H1 (cell line): Measurements from ENCODE around the gene LRRC23. TPM values are rescaled to one million over a fixed set of nuclear protein-coding genes. Genes with fewer than 3 reads are reported as not detected.

Experiments used
- CTCF ChIA-PET: fragments of 300-600 bp; sonication (Branson Sonifier 250); formaldehyde crosslinking; loops from one replicate; lab custom pipeline; 2021; ENCODE audit not compliant: partially characterized antibody; lab: Charles Lee
- POLR2A ChIA-PET: fragments of 300-600 bp; sonication (Branson Sonifier 250); formaldehyde crosslinking; loops from one replicate; lab custom pipeline; 2021; ENCODE audit warnings: inconsistent platforms; ENCODE audit not compliant: partially characterized antibody; lab: Charles Lee
- DNase-seq, 2 experiments: peaks; one replicate each; pipeline versions ENCODE4 v3.0.0 to v3.0.0-alpha.2; 2010 to 2022; ENCODE audit warnings: low spot score in 2 of 2, low read depth in 1 of 2, mixed read lengths in 1 of 2
- FAIRE-seq: peaks from 2 replicates; lab custom pipeline; 2011; peaks lifted over from hg19 to GRCh38; lab: Jason Lieb, UNC
- H2AFZ ChIP-seq: 2 replicates; pipeline ENCODE4 v1.8.1; 2012; ENCODE audit warnings: low read length, inconsistent platforms
- H2AK5ac ChIP-seq: 2 replicates; pipeline ENCODE4 v1.6.1; 2013; ENCODE audit warnings: low read depth, low read length
- H2BK120ac ChIP-seq: replicated peaks from 2 replicates; pipeline ENCODE3; 2013; ENCODE audit warnings: low read depth, low read length, inconsistent platforms
- H2BK12ac ChIP-seq: 2 replicates; pipeline ENCODE4 v1.6.1; 2013; ENCODE audit warnings: low read depth, low read length
- H2BK15ac ChIP-seq: 2 replicates; pipeline ENCODE4 v1.6.1; 2013; ENCODE audit warnings: low read length
- H2BK20ac ChIP-seq: 2 replicates; pipeline ENCODE4 v1.6.1; 2013; ENCODE audit warnings: low read length
- H2BK5ac ChIP-seq: 2 replicates; pipeline ENCODE4 v1.6.1; 2013; ENCODE audit warnings: low read depth, low read length
- H3K14ac ChIP-seq: 2 replicates; pipeline ENCODE4 v1.6.1; 2013; ENCODE audit warnings: inconsistent platforms; ENCODE audit not compliant: insufficient read length
- H3K18ac ChIP-seq: 2 replicates; pipeline ENCODE4 v1.6.1; 2013; ENCODE audit warnings: low read length; ENCODE audit errors: extremely low read depth
- H3K23ac ChIP-seq: 2 replicates; pipeline ENCODE4 v1.6.1; 2013; ENCODE audit warnings: inconsistent platforms; ENCODE audit not compliant: insufficient read length
- H3K23me2 ChIP-seq: 2 replicates; pipeline ENCODE4 v1.6.1; 2013; ENCODE audit warnings: low read depth, low read length
- H3K27ac ChIP-seq: 2 replicates; pipeline ENCODE4 v1.6.1; 2011; ENCODE audit warnings: low read depth, low read length, inconsistent platforms
- H3K27me3 ChIP-seq, 4 experiments: replicated peaks in 1 of 4; 1 replicate in 1 of 4; 2 replicates in 3 of 4; pipeline versions ENCODE4 v1.6.1 to v1.8.1; 2011 to 2013; ENCODE audit warnings: low read length in 3 of 4, mild to moderate bottlenecking in 3 of 4, inconsistent platforms in 2 of 4, mixed read lengths in 2 of 4, moderate library complexity in 1 of 4; ENCODE audit not compliant: control insufficient read depth in 3 of 4, insufficient read depth in 3 of 4; ENCODE audit errors: extremely low read depth in 1 of 4
- H3K36me3 ChIP-seq, 4 experiments: 2 replicates each; pipeline versions ENCODE4 v1.6.1 to v1.8.1; 2011 to 2013; ENCODE audit warnings: mild to moderate bottlenecking in 4 of 4, low read length in 3 of 4, moderate library complexity in 2 of 4, control low read depth in 1 of 4, inconsistent platforms in 1 of 4; ENCODE audit not compliant: insufficient read depth in 4 of 4, control insufficient read depth in 2 of 4
- H3K4ac ChIP-seq: replicated peaks from 2 replicates; pipeline ENCODE3; 2013; ENCODE audit warnings: low read length, low read depth, mixed read lengths, inconsistent platforms; ENCODE audit not compliant: insufficient read length
- H3K4me1 ChIP-seq, 4 experiments: replicated peaks in 1 of 4; 1 replicate in 1 of 4; 2 replicates in 3 of 4; pipeline versions ENCODE4 v1.6.1 to v1.8.1; 2011 to 2013; ENCODE audit warnings: low read length in 3 of 4, inconsistent platforms in 2 of 4, mixed read lengths in 1 of 4; ENCODE audit not compliant: insufficient read depth in 4 of 4, control insufficient read depth in 3 of 4
- H3K4me2 ChIP-seq, 2 experiments: 2 replicates each; pipeline versions ENCODE4 v1.6.1 to v1.8.1; 2011 to 2013; ENCODE audit warnings: low read depth in 2 of 2, low read length in 2 of 2, control low read depth in 1 of 2, inconsistent platforms in 1 of 2, mild to moderate bottlenecking in 1 of 2; ENCODE audit not compliant: insufficient read depth in 1 of 2
- H3K4me3 ChIP-seq, 4 experiments: fragments of 200-600, 300-600 bp in 1 of 4; sonication (generic), shearing (Covaris generic), sonication (Bioruptor Twin) in 1 of 4; 2 replicates each; pipeline versions ENCODE4 v1.5.1 to v1.8.1; 2011 to 2016; ENCODE audit warnings: low read length in 4 of 4, low read depth in 3 of 4, control low read depth in 2 of 4, inconsistent platforms in 2 of 4, mild to moderate bottlenecking in 2 of 4, mixed read lengths in 1 of 4, moderate library complexity in 1 of 4; ENCODE audit not compliant: insufficient read depth in 2 of 4; ENCODE audit errors: extremely low read depth in 1 of 4
- H3K56ac ChIP-seq: replicated peaks from 2 replicates; pipeline ENCODE3; 2013; ENCODE audit warnings: low read depth, mild to moderate bottlenecking, mixed read lengths, low read length, inconsistent platforms; ENCODE audit not compliant: insufficient read length
- H3K79me1 ChIP-seq: 2 replicates; pipeline ENCODE4 v1.6.1; 2013; ENCODE audit warnings: low read depth, low read length, control low read depth
- H3K79me2 ChIP-seq, 2 experiments: 2 replicates each; pipeline versions ENCODE4 v1.6.1 to v1.8.1; 2012 to 2013; ENCODE audit warnings: low read length in 2 of 2, mild to moderate bottlenecking in 2 of 2, inconsistent platforms in 1 of 2; ENCODE audit not compliant: insufficient read depth in 2 of 2, control insufficient read depth in 1 of 2
- H3K9ac ChIP-seq, 4 experiments: replicated peaks in 1 of 4; 1 replicate in 1 of 4; 2 replicates in 3 of 4; pipeline versions ENCODE4 v1.6.1 to v1.8.1; 2011 to 2013; ENCODE audit warnings: low read depth in 3 of 4, low read length in 3 of 4, control low read depth in 2 of 4, mild to moderate bottlenecking in 2 of 4, moderate library complexity in 2 of 4, inconsistent platforms in 1 of 4; ENCODE audit errors: extremely low read depth in 1 of 4
- H3K9me3 ChIP-seq, 2 experiments: 2 replicates each; pipeline versions ENCODE4 v1.6.1 to v1.8.1; 2012 to 2013; ENCODE audit warnings: mild to moderate bottlenecking in 2 of 2, moderate library complexity in 2 of 2, control low read depth in 1 of 2, inconsistent platforms in 1 of 2, low read depth in 1 of 2, low read length in 1 of 2, mixed read lengths in 1 of 2; ENCODE audit not compliant: insufficient read depth in 2 of 2
- H4K20me1 ChIP-seq, 2 experiments: replicated peaks in 1 of 2; 2 replicates each; pipeline versions ENCODE3 to v1.8.1; 2011 to 2013; ENCODE audit warnings: inconsistent platforms in 2 of 2, low read length in 2 of 2, mild to moderate bottlenecking in 1 of 2; ENCODE audit not compliant: insufficient read depth in 2 of 2, control insufficient read depth in 1 of 2
- H4K5ac ChIP-seq: 2 replicates; pipeline ENCODE4 v1.6.1; 2013; ENCODE audit warnings: low read length, low read depth, mixed read lengths, inconsistent platforms; ENCODE audit not compliant: insufficient read length
- H4K8ac ChIP-seq: 2 replicates; pipeline ENCODE4 v1.8.0; 2013; ENCODE audit warnings: mild to moderate bottlenecking, moderate library complexity, low read length, inconsistent platforms; ENCODE audit not compliant: insufficient read depth; ENCODE audit errors: extremely low read depth
- H4K91ac ChIP-seq: replicated peaks from 2 replicates; pipeline ENCODE3; 2013; ENCODE audit warnings: low read length, mixed read lengths, inconsistent platforms; ENCODE audit not compliant: insufficient read length
- WGBS, 2 experiments: shearing (Covaris generic) in 1 of 2; methylation state at CpG; one replicate each; pipeline versions ENCODE4 v1.1.6 to v1.1.7; 2013 to 2015; ENCODE audit warnings: low lambda C conversion rate in 2 of 2, mixed read lengths in 2 of 2, inconsistent platforms in 1 of 2, low coverage in 1 of 2, missing lambda C conversion rate in 1 of 2; ENCODE audit not compliant: insufficient replicate concordance in 2 of 2, insufficient coverage in 1 of 2, insufficient read length in 1 of 2; ENCODE audit errors: extremely low coverage in 1 of 2, missing lambda C conversion rate in 1 of 2; 5-methylcytosine and 5-hydroxymethylcytosine counted together
- polyA plus RNA-seq, 7 experiments: library from polyadenylated mRNA; depleted of rRNA in 3 of 7; stranded (reverse) in 5 of 7; unstranded in 2 of 7; fragments of >200 nt in 5 of 7; fragments of 200-250 nt in 2 of 7; gene quantifications; 1 replicate in 5 of 7; 2 replicates in 1 of 7; 4 replicates in 1 of 7; pipeline versions ENCODE4 v1.2.1 to v1.2.3, GENCODE V29; 2011 to 2013; ENCODE audit warnings: missing spikeins in 2 of 7, mixed read lengths in 2 of 7
- total RNA-seq: library from RNA; stranded (reverse); fragmentation: NEBNext Ultra II Directional; extraction: Animal tissue kit (Norgen Biotek cat#: 25700); gene quantifications from 2 replicates; pipeline ENCODE4 v1.2.1, GENCODE V29; 2021
- TF ChIP-seq, protein P1 (sequence below): IDR thresholded peaks from 2 replicates; pipeline ENCODE4 v1.6.1; 2011; ENCODE audit warnings: low read depth, mild to moderate bottlenecking, low read length; ENCODE audit not compliant: insufficient read depth

Gene LRRC23
- total and polyA plus RNA-seq, 2 of the 8 experiments (the other 6 are each of a cell fraction or from before 2014, with no cell fraction given): 2.5 to 3.6 TPM

DNA sequence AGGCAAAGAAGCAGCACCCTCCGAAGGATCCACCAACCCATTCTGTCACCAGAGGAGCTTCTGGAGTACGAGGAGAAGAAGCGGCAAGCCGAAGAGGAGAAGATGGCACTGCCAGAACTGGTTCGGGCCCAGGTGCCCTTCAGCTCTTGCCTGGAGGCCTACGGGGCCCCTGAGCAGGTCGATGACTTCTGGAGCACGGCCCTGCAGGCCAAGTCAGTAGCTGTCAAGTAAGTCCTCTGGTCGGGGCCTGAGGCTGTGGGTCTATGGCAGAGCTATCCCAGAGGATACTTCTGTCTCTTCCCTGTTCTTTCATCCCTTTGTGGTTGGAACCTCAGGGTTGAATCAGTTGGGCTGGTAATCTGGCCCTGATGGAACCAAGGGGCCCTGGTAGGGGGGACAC, 43.2 kb upstream of the LRRC23 start:
- WGBS, 2 experiments: 87% methylated on average over 9 of the region's 9 CpGs; no CpG with 5 or more reads in 1 of the 2 experiments
- Histone ChIP-seq H3K79me1 (no peaks in the 10 kb centered on the region; the same call in 1 of the 2 replicates), H4K91ac (no peak overlapping the region), H3K9ac (no peak overlapping the region), H3K14ac (no peak overlapping the region), H3K9me3 (no peaks in the 10 kb centered on the region), H3K56ac (no peak overlapping the region), H3K4me1 (peaks cover 2 to 10% (median 6%) of the 10 kb centered on the region in 4 experiments; a peak in 6 of 7 replicates), H2BK20ac (no peak overlapping the region), H3K27ac (no peak overlapping the region), H3K18ac (no peak overlapping the region), H2BK15ac (no peak overlapping the region), H2AFZ (no peak overlapping the region), H2BK12ac (no peak overlapping the region), H3K4me2 (no peak overlapping the region), H3K4ac (no peak overlapping the region), H2BK120ac (no peak overlapping the region), H3K36me3 (peaks cover 28 to 74% (median 66%) of the 10 kb centered on the region in 4 experiments), H3K27me3 (no peaks in the 10 kb centered on the region), H3K4me3 (no peak overlapping the region), H3K23me2 (no peaks in the 10 kb centered on the region), H4K5ac (no peak overlapping the region), H3K23ac (no peak overlapping the region), H3K79me2 (no peaks in the 10 kb centered on the region), H2AK5ac (no peak overlapping the region), H4K20me1 (peaks cover 0 to 2% of the 10 kb centered on the region in 2 experiments), H4K8ac (no peak overlapping the region), H2BK5ac (no peak overlapping the region)
- FAIRE-seq (no peak), DNase-seq (no peak)
- TF ChIP-seq, protein P1, sequence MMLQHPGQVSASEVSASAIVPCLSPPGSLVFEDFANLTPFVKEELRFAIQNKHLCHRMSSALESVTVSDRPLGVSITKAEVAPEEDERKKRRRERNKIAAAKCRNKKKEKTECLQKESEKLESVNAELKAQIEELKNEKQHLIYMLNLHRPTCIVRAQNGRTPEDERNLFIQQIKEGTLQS: no peak
- ChIA-PET POLR2A (interaction anchor here (0.7 to 18.9 kb wide), 4 partner anchors 7 to 82 kb away, joined by 3 to 588 read pairs (median 14); partner anchors contain the start of genes C12orf57, CDCA3, GNB3 and RNU7-1), CTCF (interaction anchor here (0.5 to 4.5 kb wide), 8 partner anchors 10 to 108 kb away, joined by 3 to 27 read pairs (median 4); partner anchors contain the start of genes GNB3, MLF2 and SPSB2)
